WERI-Rb-1 (cell line): ENCODE measurements around the gene CDH24.
A peak's percentile ranks its signal among the peaks of the same experiment; 100 is the strongest.

Experiments
- DNase-seq: peaks from one replicate; pipeline ENCODE4 v3.0.0-alpha.2; 2020
- H3K27ac ChIP-seq: fragments of 250-450 bp; sonication (Bioruptor Pico); 2 replicates; pipeline ENCODE4 v1.5.1; 2020; ENCODE audit warnings: mild to moderate bottlenecking, moderate library complexity
- H3K27me3 ChIP-seq: fragments of 250-450 bp; sonication (Bioruptor Pico); 2 replicates; pipeline ENCODE4 v1.5.1; 2021; ENCODE audit warnings: mild to moderate bottlenecking, low read depth, moderate library complexity; ENCODE audit not compliant: insufficient read depth, severe bottlenecking
- H3K36me3 ChIP-seq: fragments of 250-450 bp; sonication (Bioruptor Pico); 2 replicates; pipeline ENCODE4 v1.5.1; 2020; ENCODE audit warnings: mild to moderate bottlenecking, moderate library complexity
- H3K4me3 ChIP-seq: 2 replicates; pipeline ENCODE4 v1.5.1; 2011; ENCODE audit warnings: low read depth, mild to moderate bottlenecking, control low read depth, low read length
- H3K9me3 ChIP-seq: fragments of 250-450 bp; sonication (Bioruptor Pico); 2 replicates; pipeline ENCODE4 v1.5.1; 2021; ENCODE audit warnings: mild to moderate bottlenecking, moderate library complexity; ENCODE audit not compliant: severe bottlenecking
- CTCF ChIP-seq: IDR thresholded peaks from 2 replicates; pipeline ENCODE4 v1.5.1; 2011; ENCODE audit warnings: low read depth, mild to moderate bottlenecking, control low read depth, inconsistent platforms, low read length

The CDH24 gene

GRCh38 chr14:23085458-23085857 lies 28.1 kb upstream of the CDH24 start:
- TF ChIP-seq CTCF = no peak
- no peak for DNase-seq
- no peaks in the 10 kb centered on the region for H3K9me3 ChIP-seq
- H3K27ac ChIP-seq = no peak overlapping the region
- peaks cover 87% of the 10 kb centered on the region for H3K36me3 ChIP-seq
- H3K27me3 ChIP-seq = no peaks in the 10 kb centered on the region
- no peak overlapping the region for H3K4me3 ChIP-seq

- DNase-seq = no peak
- Histone ChIP-seq H3K27ac (no peak overlapping the region), H3K27me3 (no peaks in the 10 kb centered on the region), H3K9me3 (no peaks in the 10 kb centered on the region), H3K36me3 (peaks cover 97% of the 10 kb centered on the region), H3K4me3 (no peak overlapping the region)
- TF ChIP-seq CTCF = no peak
These were observed 23.2 kb upstream of the CDH24 start for GRCh38 chr14:23080474-23080873.

GRCh38 chr14:23079716-23080115 lies 22.4 kb upstream of the CDH24 start:
- Histone ChIP-seq H3K9me3 (no peaks in the 10 kb centered on the region), H3K4me3 (no peak overlapping the region), H3K27ac (no peak overlapping the region), H3K36me3 (peaks cover 93% of the 10 kb centered on the region), H3K27me3 (no peaks in the 10 kb centered on the region)
- TF ChIP-seq CTCF = no peak
- DNase-seq = no peak

- Histone ChIP-seq H3K27ac (no peak overlapping the region), H3K9me3 (no peaks in the 10 kb centered on the region), H3K27me3 (no peaks in the 10 kb centered on the region), H3K4me3 (no peak overlapping the region), H3K36me3 (peaks cover 94% of the 10 kb centered on the region)
- DNase-seq = peak; percentile 54
- TF ChIP-seq CTCF = no peak
These were observed 21.4 kb upstream of the CDH24 start for GRCh38 chr14:23078692-23079116.

- Histone ChIP-seq H3K27me3 (no peaks in the 10 kb centered on the region), H3K9me3 (no peaks in the 10 kb centered on the region), H3K4me3 (no peak overlapping the region), H3K36me3 (peaks cover 91% of the 10 kb centered on the region), H3K27ac (peak overlapping the region; percentile 13; the same call in 1 of the 2 replicates)
- DNase-seq = no peak
- TF ChIP-seq CTCF = no peak
These were observed 20.6 kb upstream of the CDH24 start for GRCh38 chr14:23077962-23078361.

GRCh38 chr14:23076785-23077408 lies 19.6 kb upstream of the CDH24 start:
- no peaks in the 10 kb centered on the region for H3K27me3 ChIP-seq

More at GRCh38 chr14:23076785-23077408, 19.6 kb upstream of the CDH24 start:
- DNase-seq = no peak
- no peak overlapping the region for H3K4me3 ChIP-seq
- peaks cover 86% of the 10 kb centered on the region for H3K36me3 ChIP-seq
- no peaks in the 10 kb centered on the region for H3K9me3 ChIP-seq
- TF ChIP-seq CTCF = peak; percentile 40
- H3K27ac ChIP-seq = no peak overlapping the region
